Measurements from ENCODE around the gene BLZF1. TPM values are rescaled to one million over a fixed set of nuclear protein-coding genes. Genes with fewer than 3 reads are reported as not detected.
"Not testable (repeated sequence)": the region's sequence is repeated elsewhere in the genome, so short reads cannot be mapped to it uniquely, and the experiment has no call there.

The BLZF1 gene
- total and polyA plus RNA-seq, 7 experiments from 2014 or later = 9.9 to 26.8 (median 16.9) TPM

GRCh38 chr1:169387399-169387798, 19.4 kb downstream of the BLZF1 start:
- Mint-ChIP-seq H3K4me3 (no peak overlapping the region), H3K9me3 (no peaks in the 10 kb centered on the region), H3K27ac (no peak overlapping the region), H3K4me1 (peaks cover 0 to 13% (median 0%) of the 10 kb centered on the region in 7 donors), H3K36me3 (peaks cover 26 to 49% (median 45%) of the 10 kb centered on the region in 5 donors), H3K27me3 (no peaks in the 10 kb centered on the region)
- H3K4me1 ChIP-seq (ENCODE audit: control insufficient read depth in 2 of 2, insufficient read depth in 2 of 2, low read length in 2 of 2) = no peaks in the 10 kb centered on the region
- POLR2A ChIA-PET = no interaction called here
- H3K9me3 ChIP-seq (ENCODE audit: control insufficient read depth in 2 of 3, low read length in 3 of 3) = no peaks in the 10 kb centered on the region
- no peak overlapping the region for H3K4me3 ChIP-seq (ENCODE audit: low read length)
- no peaks in the 10 kb centered on the region for H3K27me3 ChIP-seq (ENCODE audit: control insufficient read depth in 2 of 2, insufficient read depth in 2 of 2, low read length in 2 of 2)
- intact Hi-C loops (cut with micrococcal nuclease) = no loop called here
- no peak for ATAC-seq
- H3K27ac ChIP-seq (ENCODE audit: low read depth, low read length) = no peak overlapping the region
- DNase-seq = no peak
- peaks cover 9 to 57% (median 16%) of the 10 kb centered on the region in 3 experiments for H3K36me3 ChIP-seq (ENCODE audit: control insufficient read depth in 2 of 3, insufficient read depth in 3 of 3, low read length in 3 of 3)
- CTCF ChIA-PET = no interaction called here

- intact Hi-C loops (cut with micrococcal nuclease) = no loop called here
- Mint-ChIP-seq H3K27ac (no peak overlapping the region), H3K27me3 (no peaks in the 10 kb centered on the region), H3K36me3 (peaks cover 26 to 73% (median 59%) of the 10 kb centered on the region in 5 donors), H3K4me1 (peaks cover 0 to 13% (median 0%) of the 10 kb centered on the region in 7 donors), H3K4me3 (no peak overlapping the region), H3K9me3 (no peaks in the 10 kb centered on the region)
- DNase-seq (no peak), ATAC-seq (no peak)
- ChIA-PET POLR2A (no interaction called here), CTCF (no interaction called here)
- no peak overlapping the region for H3K4me3 ChIP-seq (ENCODE audit: low read length)
- H3K36me3 ChIP-seq (ENCODE audit: control insufficient read depth in 2 of 3, insufficient read depth in 3 of 3, low read length in 3 of 3) = peaks cover 0 to 43% (median under 1%) of the 10 kb centered on the region in 3 experiments
- H3K27me3 ChIP-seq (ENCODE audit: control insufficient read depth in 2 of 2, insufficient read depth in 2 of 2, low read length in 2 of 2) = no peaks in the 10 kb centered on the region
- H3K9me3 ChIP-seq (ENCODE audit: control insufficient read depth in 2 of 3, low read length in 3 of 3) = no peaks in the 10 kb centered on the region
- no peaks in the 10 kb centered on the region for H3K4me1 ChIP-seq (ENCODE audit: control insufficient read depth in 2 of 2, insufficient read depth in 2 of 2, low read length in 2 of 2)
- H3K27ac ChIP-seq (ENCODE audit: low read depth, low read length) = no peak overlapping the region
Measured at GRCh38 chr1:169390303-169390702, 22.3 kb downstream of the BLZF1 start.

DNA sequence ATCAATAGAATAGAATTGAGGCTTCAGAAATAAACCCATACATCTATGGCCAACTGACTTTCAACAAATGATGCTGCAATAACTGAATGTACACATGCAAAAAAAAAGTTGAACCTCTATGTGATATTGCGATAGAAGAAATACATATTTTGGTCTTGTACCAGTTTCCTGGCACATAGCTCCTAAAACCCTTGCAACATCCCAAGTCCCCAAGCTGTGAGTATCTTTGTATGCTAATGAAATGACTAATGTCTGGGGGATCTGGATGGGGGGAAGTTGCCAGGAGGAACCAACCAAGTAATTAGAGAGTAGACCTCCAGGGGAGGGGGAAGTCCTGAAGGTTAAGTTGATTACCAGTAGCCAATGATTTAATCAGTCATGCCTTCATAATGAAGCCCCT, 24.4 kb downstream of the BLZF1 start:
- Mint-ChIP-seq H3K36me3 (peaks cover 17 to 77% (median 64%) of the 10 kb centered on the region in 5 donors), H3K4me3 (no peak overlapping the region), H3K9me3 (no peaks in the 10 kb centered on the region), H3K27me3 (no peaks in the 10 kb centered on the region), H3K4me1 (peaks cover 0 to 13% (median 0%) of the 10 kb centered on the region in 7 donors), H3K27ac (no peak overlapping the region)
- H3K4me1 ChIP-seq (ENCODE audit: control insufficient read depth in 2 of 2, insufficient read depth in 2 of 2, low read length in 2 of 2) = no peaks in the 10 kb centered on the region
- H3K4me3 ChIP-seq (ENCODE audit: low read length) = no peak overlapping the region
- peaks cover 0 to 28% (median 0%) of the 10 kb centered on the region in 3 experiments for H3K36me3 ChIP-seq (ENCODE audit: control insufficient read depth in 2 of 3, insufficient read depth in 3 of 3, low read length in 3 of 3)
- no peak for DNase-seq
- ATAC-seq = no peak
- ChIA-PET POLR2A (no interaction called here), CTCF (no interaction called here)
- H3K27ac ChIP-seq (ENCODE audit: low read depth, low read length) = no peak overlapping the region
- intact Hi-C loops (cut with micrococcal nuclease) = no loop called here
- no peaks in the 10 kb centered on the region for H3K9me3 ChIP-seq (ENCODE audit: control insufficient read depth in 2 of 3, low read length in 3 of 3)
- H3K27me3 ChIP-seq (ENCODE audit: control insufficient read depth in 2 of 2, insufficient read depth in 2 of 2, low read length in 2 of 2) = no peaks in the 10 kb centered on the region

GRCh38 chr1:169395955-169396354, 28.0 kb downstream of the BLZF1 start:
- Histone ChIP-seq H3K27me3 (ENCODE audit: control insufficient read depth in 2 of 2, insufficient read depth in 2 of 2, low read length in 2 of 2) (no peaks in the 10 kb centered on the region), H3K4me3 (ENCODE audit: low read length) (no peak overlapping the region), H3K4me1 (ENCODE audit: control insufficient read depth in 2 of 2, insufficient read depth in 2 of 2, low read length in 2 of 2) (no peaks in the 10 kb centered on the region), H3K9me3 (ENCODE audit: control insufficient read depth in 2 of 3, low read length in 3 of 3) (no peaks in the 10 kb centered on the region), H3K36me3 (ENCODE audit: control insufficient read depth in 2 of 3, insufficient read depth in 3 of 3, low read length in 3 of 3) (peaks cover 0 to 17% (median 0%) of the 10 kb centered on the region in 3 experiments), H3K27ac (ENCODE audit: low read depth, low read length) (no peak overlapping the region)
- intact Hi-C loops (cut with micrococcal nuclease) = no loop called here
- DNase-seq (no peak), ATAC-seq (no peak)
- Mint-ChIP-seq H3K9me3 (peaks cover 0 to 23% (median 9%) of the 10 kb centered on the region in 11 donors), H3K27ac (peak overlapping the region in 1 of 9 donors; percentile 31), H3K36me3 (peaks cover 4 to 62% (median 62%) of the 10 kb centered on the region in 5 donors), H3K27me3 (no peaks in the 10 kb centered on the region), H3K4me1 (peaks cover 0 to 2% (median 0%) of the 10 kb centered on the region in 7 donors), H3K4me3 (no peak overlapping the region)
- CTCF ChIA-PET = no interaction called here
- POLR2A ChIA-PET = no interaction called here

GRCh38 chr1:169402578-169402977, 34.6 kb downstream of the BLZF1 start:
- H3K4me3 ChIP-seq (ENCODE audit: low read length); H3K4me3 Mint-ChIP-seq: not testable (repeated sequence)

GRCh38 chr1:169408340-169408739, 40.3 kb downstream of the BLZF1 start:
- H3K27me3 ChIP-seq (ENCODE audit: control insufficient read depth in 2 of 2, insufficient read depth in 2 of 2, low read length in 2 of 2); CTCF ChIA-PET; H3K4me1 ChIP-seq (ENCODE audit: control insufficient read depth in 2 of 2, insufficient read depth in 2 of 2, low read length in 2 of 2); H3K4me1 Mint-ChIP-seq; H3K27ac Mint-ChIP-seq; DNase-seq; POLR2A ChIA-PET; H3K4me3 ChIP-seq (ENCODE audit: low read length); H3K27ac ChIP-seq (ENCODE audit: low read depth, low read length); intact Hi-C loops (cut with micrococcal nuclease); H3K4me3 Mint-ChIP-seq; ATAC-seq; H3K9me3 ChIP-seq (ENCODE audit: control insufficient read depth in 2 of 3, low read length in 3 of 3); H3K36me3 ChIP-seq (ENCODE audit: control insufficient read depth in 2 of 3, insufficient read depth in 3 of 3, low read length in 3 of 3): not testable (repeated sequence)
- peaks cover 0 to 22% (median 0%) of the 10 kb centered on the region in 5 donors for H3K27me3 Mint-ChIP-seq
- peaks cover 10 to 98% (median 43%) of the 10 kb centered on the region in 11 donors for H3K9me3 Mint-ChIP-seq
- H3K36me3 Mint-ChIP-seq = peaks cover 0 to 13% (median 10%) of the 10 kb centered on the region in 5 donors

More at GRCh38 chr1:169402578-169402977, 34.6 kb downstream of the BLZF1 start:
- CTCF ChIA-PET; H3K36me3 ChIP-seq (ENCODE audit: control insufficient read depth in 2 of 3, insufficient read depth in 3 of 3, low read length in 3 of 3); H3K27me3 Mint-ChIP-seq; H3K4me1 Mint-ChIP-seq; ATAC-seq; POLR2A ChIA-PET; intact Hi-C loops (cut with micrococcal nuclease); H3K9me3 ChIP-seq (ENCODE audit: control insufficient read depth in 2 of 3, low read length in 3 of 3); H3K27ac ChIP-seq (ENCODE audit: low read depth, low read length); H3K4me1 ChIP-seq (ENCODE audit: control insufficient read depth in 2 of 2, insufficient read depth in 2 of 2, low read length in 2 of 2); DNase-seq; H3K27me3 ChIP-seq (ENCODE audit: control insufficient read depth in 2 of 2, insufficient read depth in 2 of 2, low read length in 2 of 2); H3K27ac Mint-ChIP-seq: not testable (repeated sequence)
- Mint-ChIP-seq H3K9me3 (peaks cover 12 to 86% (median 36%) of the 10 kb centered on the region in 11 donors), H3K36me3 (peaks cover 11 to 34% (median 20%) of the 10 kb centered on the region in 5 donors)

DNA sequence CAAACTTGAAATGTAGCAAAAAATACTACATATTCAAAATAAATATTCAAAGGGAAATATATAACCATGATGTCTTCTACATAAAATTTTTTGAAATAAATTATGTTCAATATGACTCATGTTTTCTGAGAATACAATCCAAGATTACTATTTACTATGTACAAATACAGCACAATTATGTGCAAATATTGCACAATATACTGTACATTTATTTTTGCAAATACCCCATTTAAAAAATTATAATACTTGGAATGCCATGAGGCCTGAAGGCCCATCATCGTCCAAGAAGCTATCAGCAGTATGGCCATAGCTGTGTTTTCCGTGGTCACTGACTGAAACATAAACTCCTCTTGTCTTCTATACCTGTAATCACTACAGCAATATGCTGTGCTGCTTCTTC, 47.0 kb downstream of the BLZF1 start:
- intact Hi-C loops (cut with micrococcal nuclease) = no loop called here
- no peak overlapping the region for H3K27ac ChIP-seq (ENCODE audit: low read depth, low read length)
- no peaks in the 10 kb centered on the region for H3K9me3 ChIP-seq (ENCODE audit: control insufficient read depth in 2 of 3, low read length in 3 of 3)
- H3K4me3 ChIP-seq (ENCODE audit: low read length) = no peak overlapping the region
- no peaks in the 10 kb centered on the region for H3K4me1 Mint-ChIP-seq
- H3K36me3 ChIP-seq (ENCODE audit: control insufficient read depth in 2 of 3, insufficient read depth in 3 of 3, low read length in 3 of 3) = no peaks in the 10 kb centered on the region
- no peaks in the 10 kb centered on the region for H3K27me3 ChIP-seq (ENCODE audit: control insufficient read depth in 2 of 2, insufficient read depth in 2 of 2, low read length in 2 of 2)
- H3K27ac Mint-ChIP-seq = no peak overlapping the region
- ChIA-PET POLR2A (no interaction called here), CTCF (no interaction called here)
- H3K27me3 Mint-ChIP-seq = peaks cover 0 to 32% (median 6%) of the 10 kb centered on the region in 5 donors
- H3K4me1 ChIP-seq (ENCODE audit: control insufficient read depth in 2 of 2, insufficient read depth in 2 of 2, low read length in 2 of 2) = no peaks in the 10 kb centered on the region
- ATAC-seq = no peak
- no peak for DNase-seq
- no peak overlapping the region for H3K4me3 Mint-ChIP-seq
- peaks cover 0 to 37% (median 19%) of the 10 kb centered on the region in 11 donors for H3K9me3 Mint-ChIP-seq
- H3K36me3 Mint-ChIP-seq = peaks cover 0 to 7% (median under 1%) of the 10 kb centered on the region in 5 donors
